HepG2 (cell line): ENCODE results near the gene TRPC4. TPM values are rescaled to one million over a fixed set of nuclear protein-coding genes. Genes with fewer than 3 reads are reported as not detected.

Experiments
- AHR ChIP-seq: IDR thresholded peaks from 2 replicates; pipeline ENCODE4 v1.6.1; 2018; ENCODE audit warnings: missing genetic modification reagents, missing compliant biosample characterization
- ISX ChIP-seq: sonication (generic); formaldehyde crosslinking; conservative IDR thresholded peaks from 2 replicates; pipeline ENCODE4 v1.5.0; 2020; ENCODE audit warnings: missing genetic modification reagents
- NCOR1 ChIP-seq: fragments of 200-600 bp; sonication (generic); IDR thresholded peaks from 2 replicates; pipeline ENCODE4 v1.7.0; 2017; ENCODE audit warnings: antibody characterized with exemption, low read length, borderline replicate concordance
- ZNF33A ChIP-seq: sonication (generic); formaldehyde crosslinking; IDR thresholded peaks from 2 replicates; pipeline ENCODE4 v1.5.1; 2020; ENCODE audit warnings: missing genetic modification reagents, mild to moderate bottlenecking, moderate library complexity, borderline replicate concordance
- polyA plus RNA-seq, 8 experiments: library from polyadenylated mRNA; depleted of rRNA in 3 of 8; stranded (reverse) in 7 of 8; unstranded in 1 of 8; fragments of >200 nt; fragmentation: Illumina TruSeq in 4 of 8; extraction: Trizol in 4 of 8; gene quantifications; 2 replicates each; pipeline versions ENCODE4 v1.2.1 to v1.2.3, GENCODE V29; 2011 to 2016; ENCODE audit warnings: low read depth in 4 of 8, missing spikeins in 1 of 8, mixed read lengths in 1 of 8; ENCODE audit not compliant: insufficient read depth in 1 of 8
- total RNA-seq, 5 experiments: library from RNA; depleted of rRNA; stranded (reverse); fragments of >200 nt; fragmentation: Illumina TruSeq; extraction: Trizol; gene quantifications; 2 replicates each; pipeline ENCODE4 v1.2.3, GENCODE V29; 2016; ENCODE audit warnings: low read depth in 1 of 5
- TF ChIP-seq, protein P1 (sequence below): sonication (generic); formaldehyde crosslinking; IDR thresholded peaks from 2 replicates; pipeline ENCODE4 v1.9.0; 2022; ENCODE audit warnings: missing genetic modification reagents, mild to moderate bottlenecking, borderline replicate concordance
- TF ChIP-seq, protein P2 (sequence below): sonication (generic); formaldehyde crosslinking; IDR thresholded peaks from 2 replicates; pipeline ENCODE4 v1.4.0; 2020; ENCODE audit warnings: mild to moderate bottlenecking, missing genetic modification reagents
- TF ChIP-seq, protein P3 (sequence below): sonication (generic); formaldehyde crosslinking; IDR thresholded peaks from 2 replicates; pipeline ENCODE4 v1.4.0; 2020; ENCODE audit warnings: mild to moderate bottlenecking, low read depth, missing genetic modification reagents
- TF ChIP-seq, protein P4 (sequence below): sonication (generic); formaldehyde crosslinking; IDR thresholded peaks from 2 replicates; pipeline ENCODE4 v1.4.0; 2020; ENCODE audit warnings: missing genetic modification reagents, borderline replicate concordance

Gene TRPC4
- total and polyA plus RNA-seq, 2 of the 13 experiments (the other 11 are each of a cell fraction or from before 2014, with no cell fraction given), result not detected

GRCh38 chr13:37899753-37900152, 30.2 kb upstream of the TRPC4 start (continued):
- TF ChIP-seq, protein P1, sequence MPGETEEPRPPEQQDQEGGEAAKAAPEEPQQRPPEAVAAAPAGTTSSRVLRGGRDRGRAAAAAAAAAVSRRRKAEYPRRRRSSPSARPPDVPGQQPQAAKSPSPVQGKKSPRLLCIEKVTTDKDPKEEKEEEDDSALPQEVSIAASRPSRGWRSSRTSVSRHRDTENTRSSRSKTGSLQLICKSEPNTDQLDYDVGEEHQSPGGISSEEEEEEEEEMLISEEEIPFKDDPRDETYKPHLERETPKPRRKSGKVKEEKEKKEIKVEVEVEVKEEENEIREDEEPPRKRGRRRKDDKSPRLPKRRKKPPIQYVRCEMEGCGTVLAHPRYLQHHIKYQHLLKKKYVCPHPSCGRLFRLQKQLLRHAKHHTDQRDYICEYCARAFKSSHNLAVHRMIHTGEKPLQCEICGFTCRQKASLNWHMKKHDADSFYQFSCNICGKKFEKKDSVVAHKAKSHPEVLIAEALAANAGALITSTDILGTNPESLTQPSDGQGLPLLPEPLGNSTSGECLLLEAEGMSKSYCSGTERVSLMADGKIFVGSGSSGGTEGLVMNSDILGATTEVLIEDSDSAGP (CRISPR knock-in tag), result no peak
- TF ChIP-seq, protein P2, sequence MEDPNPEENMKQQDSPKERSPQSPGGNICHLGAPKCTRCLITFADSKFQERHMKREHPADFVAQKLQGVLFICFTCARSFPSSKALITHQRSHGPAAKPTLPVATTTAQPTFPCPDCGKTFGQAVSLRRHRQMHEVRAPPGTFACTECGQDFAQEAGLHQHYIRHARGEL (CRISPR knock-in tag), result no peak
- no peak for TF ChIP-seq AHR (CRISPR knock-in tag)
- TF ChIP-seq ISX (CRISPR knock-in tag), result no peak
- TF ChIP-seq, protein P3, sequence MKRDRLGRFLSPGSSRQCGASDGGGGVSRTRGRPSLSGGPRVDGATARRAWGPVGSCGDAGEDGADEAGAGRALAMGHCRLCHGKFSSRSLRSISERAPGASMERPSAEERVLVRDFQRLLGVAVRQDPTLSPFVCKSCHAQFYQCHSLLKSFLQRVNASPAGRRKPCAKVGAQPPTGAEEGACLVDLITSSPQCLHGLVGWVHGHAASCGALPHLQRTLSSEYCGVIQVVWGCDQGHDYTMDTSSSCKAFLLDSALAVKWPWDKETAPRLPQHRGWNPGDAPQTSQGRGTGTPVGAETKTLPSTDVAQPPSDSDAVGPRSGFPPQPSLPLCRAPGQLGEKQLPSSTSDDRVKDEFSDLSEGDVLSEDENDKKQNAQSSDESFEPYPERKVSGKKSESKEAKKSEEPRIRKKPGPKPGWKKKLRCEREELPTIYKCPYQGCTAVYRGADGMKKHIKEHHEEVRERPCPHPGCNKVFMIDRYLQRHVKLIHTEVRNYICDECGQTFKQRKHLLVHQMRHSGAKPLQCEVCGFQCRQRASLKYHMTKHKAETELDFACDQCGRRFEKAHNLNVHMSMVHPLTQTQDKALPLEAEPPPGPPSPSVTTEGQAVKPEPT (CRISPR knock-in tag), result no peak
- TF ChIP-seq ZNF33A (CRISPR knock-in tag), result no peak
- no peak for TF ChIP-seq NCOR1
- TF ChIP-seq, protein P4, sequence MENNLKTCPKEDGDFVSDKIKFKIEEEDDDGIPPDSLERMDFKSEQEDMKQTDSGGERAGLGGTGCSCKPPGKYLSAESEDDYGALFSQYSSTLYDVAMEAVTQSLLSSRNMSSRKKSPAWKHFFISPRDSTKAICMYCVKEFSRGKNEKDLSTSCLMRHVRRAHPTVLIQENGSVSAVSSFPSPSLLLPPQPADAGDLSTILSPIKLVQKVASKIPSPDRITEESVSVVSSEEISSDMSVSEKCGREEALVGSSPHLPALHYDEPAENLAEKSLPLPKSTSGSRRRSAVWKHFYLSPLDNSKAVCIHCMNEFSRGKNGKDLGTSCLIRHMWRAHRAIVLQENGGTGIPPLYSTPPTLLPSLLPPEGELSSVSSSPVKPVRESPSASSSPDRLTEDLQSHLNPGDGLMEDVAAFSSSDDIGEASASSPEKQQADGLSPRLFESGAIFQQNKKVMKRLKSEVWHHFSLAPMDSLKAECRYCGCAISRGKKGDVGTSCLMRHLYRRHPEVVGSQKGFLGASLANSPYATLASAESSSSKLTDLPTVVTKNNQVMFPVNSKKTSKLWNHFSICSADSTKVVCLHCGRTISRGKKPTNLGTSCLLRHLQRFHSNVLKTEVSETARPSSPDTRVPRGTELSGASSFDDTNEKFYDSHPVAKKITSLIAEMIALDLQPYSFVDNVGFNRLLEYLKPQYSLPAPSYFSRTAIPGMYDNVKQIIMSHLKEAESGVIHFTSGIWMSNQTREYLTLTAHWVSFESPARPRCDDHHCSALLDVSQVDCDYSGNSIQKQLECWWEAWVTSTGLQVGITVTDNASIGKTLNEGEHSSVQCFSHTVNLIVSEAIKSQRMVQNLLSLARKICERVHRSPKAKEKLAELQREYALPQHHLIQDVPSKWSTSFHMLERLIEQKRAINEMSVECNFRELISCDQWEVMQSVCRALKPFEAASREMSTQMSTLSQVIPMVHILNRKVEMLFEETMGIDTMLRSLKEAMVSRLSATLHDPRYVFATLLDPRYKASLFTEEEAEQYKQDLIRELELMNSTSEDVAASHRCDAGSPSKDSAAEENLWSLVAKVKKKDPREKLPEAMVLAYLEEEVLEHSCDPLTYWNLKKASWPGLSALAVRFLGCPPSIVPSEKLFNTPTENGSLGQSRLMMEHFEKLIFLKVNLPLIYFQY (CRISPR knock-in tag), result no peak
